ENCODE data around the gene UGT2B7.

DNA sequence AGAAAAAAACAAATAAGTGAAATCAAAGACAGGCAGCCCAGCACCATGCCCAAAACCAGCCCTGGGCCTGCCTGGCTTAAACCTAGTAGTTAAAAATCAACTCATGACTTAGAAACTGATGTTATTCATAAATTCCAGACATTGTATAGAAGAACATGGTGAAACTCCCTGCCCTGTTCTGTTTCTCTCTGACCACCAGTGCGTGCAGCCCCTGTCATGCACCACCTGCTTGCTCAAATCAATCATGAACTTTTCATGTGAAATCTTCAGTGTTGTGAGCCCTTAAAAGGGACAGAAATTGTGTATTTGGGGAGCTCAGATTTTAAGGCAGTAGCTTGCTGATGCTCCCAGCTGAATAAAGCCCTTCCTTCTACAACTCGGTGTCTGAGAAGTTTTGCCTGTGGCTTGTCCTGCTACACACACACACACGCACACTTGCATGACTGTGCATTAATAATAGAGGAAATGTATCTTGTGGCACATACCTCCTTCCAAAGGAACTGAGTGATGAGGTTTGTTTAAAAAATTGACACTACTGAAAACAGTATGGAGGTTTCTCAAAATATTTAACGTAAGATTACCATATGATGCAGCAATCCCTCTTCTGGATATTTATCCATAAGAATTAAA, 39.2 kb upstream of the UGT2B7 start:
- TF ChIP-seq, protein P1, sequence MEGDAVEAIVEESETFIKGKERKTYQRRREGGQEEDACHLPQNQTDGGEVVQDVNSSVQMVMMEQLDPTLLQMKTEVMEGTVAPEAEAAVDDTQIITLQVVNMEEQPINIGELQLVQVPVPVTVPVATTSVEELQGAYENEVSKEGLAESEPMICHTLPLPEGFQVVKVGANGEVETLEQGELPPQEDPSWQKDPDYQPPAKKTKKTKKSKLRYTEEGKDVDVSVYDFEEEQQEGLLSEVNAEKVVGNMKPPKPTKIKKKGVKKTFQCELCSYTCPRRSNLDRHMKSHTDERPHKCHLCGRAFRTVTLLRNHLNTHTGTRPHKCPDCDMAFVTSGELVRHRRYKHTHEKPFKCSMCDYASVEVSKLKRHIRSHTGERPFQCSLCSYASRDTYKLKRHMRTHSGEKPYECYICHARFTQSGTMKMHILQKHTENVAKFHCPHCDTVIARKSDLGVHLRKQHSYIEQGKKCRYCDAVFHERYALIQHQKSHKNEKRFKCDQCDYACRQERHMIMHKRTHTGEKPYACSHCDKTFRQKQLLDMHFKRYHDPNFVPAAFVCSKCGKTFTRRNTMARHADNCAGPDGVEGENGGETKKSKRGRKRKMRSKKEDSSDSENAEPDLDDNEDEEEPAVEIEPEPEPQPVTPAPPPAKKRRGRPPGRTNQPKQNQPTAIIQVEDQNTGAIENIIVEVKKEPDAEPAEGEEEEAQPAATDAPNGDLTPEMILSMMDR (IDR thresholded peaks at IDR 0.05) = no peak
- no peak for TF ChIP-seq POLR2A (IDR thresholded peaks at IDR 0.05)

Data from breast epithelium (tissue), 3 donors.